Heart left ventricle (tissue), 16 donors: ENCODE results near the gene IKZF3. TPM values are rescaled to one million over a fixed set of nuclear protein-coding genes. Genes with fewer than 3 reads are reported as not detected.
A peak's percentile ranks its signal among the peaks of the same experiment; 100 is the strongest.

Experiments used
- ATAC-seq, 4 donors: fragments of 200-7000 bp; cut with Tn5 transposase; one replicate each; pipeline ENCODE4 v1.9.1; 2020 to 2022; ENCODE audit warnings: moderate library complexity in 4 of 4, mild to moderate bottlenecking in 3 of 4, moderate number of reproducible peaks in 1 of 4
- DNase-seq, 5 donors: peaks; one replicate each; pipeline ENCODE4 v3.0.0-alpha.2; 2020
- H3K27ac ChIP-seq, 12 donors: fragments of 200-600 bp; sonication (generic) in 4 of 12; one replicate each; pipeline versions ENCODE4 v1.5.0 to v1.8.0; 2016 to 2022; ENCODE audit warnings: mild to moderate bottlenecking in 2 of 12
- H3K27me3 ChIP-seq, 9 donors: fragments of 200-600 bp; sonication (generic) in 2 of 9; one replicate each; pipeline versions ENCODE4 v1.5.1 to v1.8.0; 2016 to 2022; ENCODE audit warnings: mild to moderate bottlenecking in 3 of 9
- H3K36me3 ChIP-seq, 9 donors: fragments of 200-600 bp; sonication (generic) in 2 of 9; one replicate each; pipeline versions ENCODE4 v1.5.0 to v1.8.0; 2018 to 2022; ENCODE audit warnings: mild to moderate bottlenecking in 2 of 9
- H3K4me1 ChIP-seq, 12 donors: fragments of 200-600 bp; sonication (generic) in 4 of 12; one replicate each; pipeline versions ENCODE4 v1.5.0 to v1.8.0; 2016 to 2022; ENCODE audit warnings: mild to moderate bottlenecking in 3 of 12
- H3K4me3 ChIP-seq, 12 donors: fragments of 200-600 bp; sonication (generic) in 4 of 12; one replicate each; pipeline versions ENCODE4 v1.5.0 to v1.8.0; 2017 to 2022; ENCODE audit warnings: mild to moderate bottlenecking in 9 of 12, moderate library complexity in 4 of 12
- H3K9me3 ChIP-seq, 12 donors: fragments of 200-600 bp; sonication (generic) in 4 of 12; one replicate each; pipeline versions ENCODE4 v1.5.0 to v1.8.0; 2016 to 2022; ENCODE audit warnings: mild to moderate bottlenecking in 1 of 12
- CTCF ChIP-seq, 12 donors: fragments of 200-600 bp; sonication (generic) in 4 of 12; IDR thresholded peaks; one replicate each; pipeline versions ENCODE4 v1.5.0 to v1.8.0; 2018 to 2022; ENCODE audit warnings: antibody characterized with exemption in 12 of 12, mild to moderate bottlenecking in 5 of 12
- POLR2A ChIP-seq, 2 donors: fragments of 450-650 bp; IDR thresholded peaks; one replicate each; pipeline ENCODE4 v1.6.1; 2017; ENCODE audit warnings: antibody characterized with exemption in 2 of 2, mild to moderate bottlenecking in 2 of 2, moderate library complexity in 2 of 2
- WGBS, 4 donors: extraction: QIAGEN DNeasy Blood & Tissue Kit in 2 of 4; methylation state at CpG; one replicate each; pipeline versions ENCODE4 v1.1.5 to v1.1.7; 2013 to 2018; 5-methylcytosine and 5-hydroxymethylcytosine counted together
- intact Hi-C, 10 donors: fragments of 100-400 bp; cut with DNase I; formaldehyde crosslinking; loops; one replicate each; pipeline versions ENCODE4 v1.11.1 to v1.14.2; 2022
- polyA plus RNA-seq, 2 donors: library from polyadenylated mRNA; stranded (reverse); fragments of 200-250 nt; gene quantifications; one replicate each; pipeline ENCODE4 v1.2.3, GENCODE V29; 2013
- total RNA-seq, 9 donors: library from RNA; depleted of rRNA in 2 of 9; stranded (reverse); fragments of >200 nt in 2 of 9; fragmentation: NEBNext Ultra II Directional in 3 of 9; extraction: Animal tissue kit (Norgen Biotek cat#: 25700) in 3 of 9; gene quantifications; one replicate each; pipeline versions ENCODE4 v1.1.0 to v1.2.4, GENCODE V29; 2016 to 2023
- donor health status: ischemic (EF 13 %, LVEDD 7.1; RV severe dilation, severe dysfunction).
- donor health status: healthy with polysubstance abuse.
- donor health status: DM: no; HTN: yes; CAD: no.
- donor health status: DM: no; HTN: no; CAD: no.
- donor health status: ischemic (EF 25% LVEDD 6.9; RV normal size, moderate dysfunction).
- donor health status: ischemic (EF 25% LVEDD 5.7; RV mildly dilated, moderate dysfunction).
- donor health status: healthy.
- donor health status: DM: yes; HTN: yes; CAD: no.
- donor health status: ischemic (EF 35%, LVEDD 5.7; RV mildly dilated, moderate dysfunction).
- donor health status: nonischemic (EF 11% LVEDD 7.7; RV severe dilation, severe dysfunction).
- donor health status: DM: yes; HTN: yes; CAD: no.
- donor health status: PGD.
- donor health status: ischemic (EF 29% LVEDD 5.4; RV normal size, mild dysfunction).
- donor health status: nonischemic (EF 23%, LVEDD 6.1; RV moderate dilation, normal function).

IKZF3 gene
- total and polyA plus RNA-seq, 11 donors: 0.07 to 6.9 (median 0.21) TPM

GRCh38 chr17:39724731-39725130 is 139.4 kb downstream of the IKZF3 start:
- DNase-seq (no peak), ATAC-seq (no peak)
- Histone ChIP-seq H3K4me1 (peaks cover 0 to 11% (median 5%) of the 10 kb centered on the region in 12 donors), H3K27ac (no peak overlapping the region), H3K36me3 (peaks cover 0 to 86% (median 57%) of the 10 kb centered on the region in 9 donors), H3K9me3 (no peaks in the 10 kb centered on the region), H3K4me3 (no peak overlapping the region), H3K27me3 (no peaks in the 10 kb centered on the region)
- WGBS, 4 donors: 93 to 100% (median 95%) methylated on average over 6 to 13 of the region's 13 CpGs
- no peak for TF ChIP-seq CTCF (IDR thresholded peaks at IDR 0.05)
- TF ChIP-seq POLR2A (IDR thresholded peaks at IDR 0.05): no peak
- intact Hi-C loops: loop anchor here in 1 of 10 donors (5.0 kb wide), 1 partner anchor 37 kb away; the partner anchor contains the start of gene PGAP3

- TF ChIP-seq POLR2A (IDR thresholded peaks at IDR 0.05): no peak
- TF ChIP-seq CTCF (IDR thresholded peaks at IDR 0.05): no peak
- ATAC-seq (peak in 3 of 4 donors; percentile 10 to 28 (median 11)), DNase-seq (peak in 1 of 5 donors; percentile 47)
- Histone ChIP-seq H3K4me1 (no peaks in the 10 kb centered on the region), H3K36me3 (peaks cover 0 to 90% (median 68%) of the 10 kb centered on the region in 9 donors), H3K4me3 (no peak overlapping the region), H3K9me3 (no peaks in the 10 kb centered on the region), H3K27ac (no peak overlapping the region), H3K27me3 (no peaks in the 10 kb centered on the region)
- WGBS, 4 donors: 81 to 86% (median 82%) methylated on average over 34 of the region's 34 CpGs
- intact Hi-C loops: no loop called here
Measured at GRCh38 chr17:39722965-39723848, 140.9 kb downstream of the IKZF3 start.

GRCh38 chr17:39722104-39722503 is 142.0 kb downstream of the IKZF3 start:
- 93 to 98% (median 95%) methylated on average over 6 of the region's 6 CpGs for WGBS, 4 donors
- intact Hi-C loops: no loop called here
- Histone ChIP-seq H3K27me3 (no peaks in the 10 kb centered on the region), H3K9me3 (no peaks in the 10 kb centered on the region), H3K36me3 (peaks cover 0 to 89% (median 63%) of the 10 kb centered on the region in 9 donors), H3K4me1 (peaks cover 0 to 3% (median 0%) of the 10 kb centered on the region in 12 donors), H3K4me3 (no peak overlapping the region), H3K27ac (no peak overlapping the region)
- no peak for TF ChIP-seq POLR2A (IDR thresholded peaks at IDR 0.05)
- TF ChIP-seq CTCF (IDR thresholded peaks at IDR 0.05): no peak
- ATAC-seq (no peak), DNase-seq (peak in 1 of 5 donors; percentile 9)

- Histone ChIP-seq H3K27ac (no peak overlapping the region), H3K4me3 (no peak overlapping the region), H3K4me1 (peaks cover 0 to 17% (median 4%) of the 10 kb centered on the region in 12 donors), H3K9me3 (no peaks in the 10 kb centered on the region), H3K27me3 (no peaks in the 10 kb centered on the region), H3K36me3 (peaks cover 0 to 90% (median 56%) of the 10 kb centered on the region in 9 donors)
- WGBS, 4 donors: 83 to 92% (median 88%) methylated on average over 7 of the region's 7 CpGs
- DNase-seq: peak in 1 of 5 donors; percentile 33
- ATAC-seq: no peak
- intact Hi-C loops: no loop called here
- TF ChIP-seq CTCF (IDR thresholded peaks at IDR 0.05): no peak
- no peak for TF ChIP-seq POLR2A (IDR thresholded peaks at IDR 0.05)
Measured at GRCh38 chr17:39719563-39720355, 144.4 kb downstream of the IKZF3 start.
